ENCODE results near the gene TGFBR2.

GRCh38 chr3:30686799-30687198 lies 80.4 kb downstream of the TGFBR2 start:
- TF ChIP-seq, protein P1, sequence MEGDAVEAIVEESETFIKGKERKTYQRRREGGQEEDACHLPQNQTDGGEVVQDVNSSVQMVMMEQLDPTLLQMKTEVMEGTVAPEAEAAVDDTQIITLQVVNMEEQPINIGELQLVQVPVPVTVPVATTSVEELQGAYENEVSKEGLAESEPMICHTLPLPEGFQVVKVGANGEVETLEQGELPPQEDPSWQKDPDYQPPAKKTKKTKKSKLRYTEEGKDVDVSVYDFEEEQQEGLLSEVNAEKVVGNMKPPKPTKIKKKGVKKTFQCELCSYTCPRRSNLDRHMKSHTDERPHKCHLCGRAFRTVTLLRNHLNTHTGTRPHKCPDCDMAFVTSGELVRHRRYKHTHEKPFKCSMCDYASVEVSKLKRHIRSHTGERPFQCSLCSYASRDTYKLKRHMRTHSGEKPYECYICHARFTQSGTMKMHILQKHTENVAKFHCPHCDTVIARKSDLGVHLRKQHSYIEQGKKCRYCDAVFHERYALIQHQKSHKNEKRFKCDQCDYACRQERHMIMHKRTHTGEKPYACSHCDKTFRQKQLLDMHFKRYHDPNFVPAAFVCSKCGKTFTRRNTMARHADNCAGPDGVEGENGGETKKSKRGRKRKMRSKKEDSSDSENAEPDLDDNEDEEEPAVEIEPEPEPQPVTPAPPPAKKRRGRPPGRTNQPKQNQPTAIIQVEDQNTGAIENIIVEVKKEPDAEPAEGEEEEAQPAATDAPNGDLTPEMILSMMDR (IDR thresholded peaks at IDR 0.05): no peak
- TF ChIP-seq POLR2A (IDR thresholded peaks at IDR 0.05): no peak
